ENCODE measurements around the gene HOXD4.

Gene HOXD4

GRCh38 chr2:176200971-176201370 lies 49.6 kb downstream of the HOXD4 start:
- Histone ChIP-seq H3K4me2 (ENCODE audit: low read length) (no peak overlapping the region), H3K79me2 (ENCODE audit: control insufficient read depth, low read length) (no peaks in the 10 kb centered on the region), H3F3A (ENCODE audit: control insufficient read depth, insufficient read depth) (no peaks in the 10 kb centered on the region), H3K4me1 (ENCODE audit: control insufficient read depth, low read length) (no peaks in the 10 kb centered on the region), H4K20me1 (ENCODE audit: control insufficient read depth, insufficient read depth, low read depth, low read length) (no peaks in the 10 kb centered on the region), H3K27ac (ENCODE audit: low read depth, low read length) (no peak overlapping the region), H3K36me3 (ENCODE audit: control insufficient read depth, low read length) (no peaks in the 10 kb centered on the region), H3K27me3 (ENCODE audit: control insufficient read depth, low read length) (no peaks in the 10 kb centered on the region), H3K9me2 (replicated peaks; ENCODE audit: control insufficient read depth, low read length) (no peaks in the 10 kb centered on the region), H3K9me3 (ENCODE audit: control insufficient read depth, insufficient read depth, low read length) (no peaks in the 10 kb centered on the region), H3K4me3 (ENCODE audit: low read length) (no peak overlapping the region)
- no peak for TF ChIP-seq EZH2phosphoT487 (IDR thresholded peaks at IDR 0.05; ENCODE audit: borderline replicate concordance, low read length)
- TF ChIP-seq, protein P1, sequence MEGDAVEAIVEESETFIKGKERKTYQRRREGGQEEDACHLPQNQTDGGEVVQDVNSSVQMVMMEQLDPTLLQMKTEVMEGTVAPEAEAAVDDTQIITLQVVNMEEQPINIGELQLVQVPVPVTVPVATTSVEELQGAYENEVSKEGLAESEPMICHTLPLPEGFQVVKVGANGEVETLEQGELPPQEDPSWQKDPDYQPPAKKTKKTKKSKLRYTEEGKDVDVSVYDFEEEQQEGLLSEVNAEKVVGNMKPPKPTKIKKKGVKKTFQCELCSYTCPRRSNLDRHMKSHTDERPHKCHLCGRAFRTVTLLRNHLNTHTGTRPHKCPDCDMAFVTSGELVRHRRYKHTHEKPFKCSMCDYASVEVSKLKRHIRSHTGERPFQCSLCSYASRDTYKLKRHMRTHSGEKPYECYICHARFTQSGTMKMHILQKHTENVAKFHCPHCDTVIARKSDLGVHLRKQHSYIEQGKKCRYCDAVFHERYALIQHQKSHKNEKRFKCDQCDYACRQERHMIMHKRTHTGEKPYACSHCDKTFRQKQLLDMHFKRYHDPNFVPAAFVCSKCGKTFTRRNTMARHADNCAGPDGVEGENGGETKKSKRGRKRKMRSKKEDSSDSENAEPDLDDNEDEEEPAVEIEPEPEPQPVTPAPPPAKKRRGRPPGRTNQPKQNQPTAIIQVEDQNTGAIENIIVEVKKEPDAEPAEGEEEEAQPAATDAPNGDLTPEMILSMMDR (IDR thresholded peaks at IDR 0.05; ENCODE audit: low read depth, low read length, poor library complexity, severe bottlenecking), result no peak

GRCh38 chr2:176202491-176202890 lies 51.1 kb downstream of the HOXD4 start:
- H3K27ac ChIP-seq (ENCODE audit: low read depth, low read length), result no peak overlapping the region
- H3K4me3 ChIP-seq (ENCODE audit: low read length), result no peak overlapping the region
- no peaks in the 10 kb centered on the region for H3K27me3 ChIP-seq (ENCODE audit: control insufficient read depth, low read length)
- H3K9me3 ChIP-seq (ENCODE audit: control insufficient read depth, insufficient read depth, low read length), result no peaks in the 10 kb centered on the region
- H3K36me3 ChIP-seq (ENCODE audit: control insufficient read depth, low read length), result no peaks in the 10 kb centered on the region
- H3K4me1 ChIP-seq (ENCODE audit: control insufficient read depth, low read length), result no peaks in the 10 kb centered on the region
- no peaks in the 10 kb centered on the region for H4K20me1 ChIP-seq (ENCODE audit: control insufficient read depth, insufficient read depth, low read depth, low read length)
- no peak overlapping the region for H3K4me2 ChIP-seq (ENCODE audit: low read length)
- H3K9me2 ChIP-seq (replicated peaks; ENCODE audit: control insufficient read depth, low read length), result no peaks in the 10 kb centered on the region
- no peak for TF ChIP-seq EZH2phosphoT487 (IDR thresholded peaks at IDR 0.05; ENCODE audit: borderline replicate concordance, low read length)
- TF ChIP-seq, protein P1 (IDR thresholded peaks at IDR 0.05; ENCODE audit: low read depth, low read length, poor library complexity, severe bottlenecking), result no peak
- H3F3A ChIP-seq (ENCODE audit: control insufficient read depth, insufficient read depth), result no peaks in the 10 kb centered on the region
- H3K79me2 ChIP-seq (ENCODE audit: control insufficient read depth, low read length), result no peaks in the 10 kb centered on the region
